HG03280 (cell line): ENCODE measurements around the gene WDR18.
A peak's percentile ranks its signal among the peaks of the same experiment; 100 is the strongest.
"Not testable (repeated sequence)": the region's sequence is repeated elsewhere in the genome, so short reads cannot be mapped to it uniquely, and the experiment has no call there.

Experiments
- ATAC-seq: cut with Tn5 transposase; IDR thresholded peaks from one replicate; pipeline ENCODE4 v1.9.1; 2021; ENCODE audit warnings: mild to moderate bottlenecking, moderate library complexity; ENCODE audit not compliant: unreplicated experiment

Gene WDR18

DNA sequence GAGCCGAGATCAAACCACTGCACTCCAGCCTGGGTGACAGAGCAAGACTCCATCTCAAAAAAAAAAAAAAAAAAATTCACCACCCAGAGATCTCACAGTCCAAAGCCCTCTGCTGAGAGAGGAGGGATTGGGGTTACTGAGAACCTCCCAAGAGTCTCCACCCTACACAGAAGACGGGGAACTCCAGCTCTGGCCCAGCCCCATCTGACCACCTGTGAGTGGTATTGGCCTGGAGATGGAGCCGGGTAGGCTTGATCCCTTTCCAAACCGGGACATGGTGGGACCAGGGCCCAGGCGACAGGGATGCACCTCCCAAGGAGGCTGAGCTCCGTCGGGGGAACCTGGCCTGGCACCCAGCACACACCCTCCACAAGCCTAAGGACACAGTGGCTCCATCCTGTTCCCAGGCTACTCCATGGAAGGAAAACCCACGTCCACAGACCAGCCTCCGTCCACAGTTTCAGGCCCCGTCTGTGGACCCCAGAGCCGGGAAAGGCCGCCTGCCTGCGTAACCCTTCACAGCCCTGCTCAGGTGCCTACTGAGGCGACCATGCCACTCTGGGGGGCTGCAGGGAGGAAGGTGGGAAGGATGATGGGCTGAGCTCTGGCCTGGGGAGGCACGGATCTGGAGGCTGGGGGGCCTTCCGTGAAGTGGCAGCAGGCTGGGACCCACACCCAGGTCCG lies 34.9 kb downstream of the WDR18 start:
- ATAC-seq = no peak

GRCh38 chr19:1019616-1019961 lies 35.4 kb downstream of the WDR18 start:
- ATAC-seq = no peak

DNA sequence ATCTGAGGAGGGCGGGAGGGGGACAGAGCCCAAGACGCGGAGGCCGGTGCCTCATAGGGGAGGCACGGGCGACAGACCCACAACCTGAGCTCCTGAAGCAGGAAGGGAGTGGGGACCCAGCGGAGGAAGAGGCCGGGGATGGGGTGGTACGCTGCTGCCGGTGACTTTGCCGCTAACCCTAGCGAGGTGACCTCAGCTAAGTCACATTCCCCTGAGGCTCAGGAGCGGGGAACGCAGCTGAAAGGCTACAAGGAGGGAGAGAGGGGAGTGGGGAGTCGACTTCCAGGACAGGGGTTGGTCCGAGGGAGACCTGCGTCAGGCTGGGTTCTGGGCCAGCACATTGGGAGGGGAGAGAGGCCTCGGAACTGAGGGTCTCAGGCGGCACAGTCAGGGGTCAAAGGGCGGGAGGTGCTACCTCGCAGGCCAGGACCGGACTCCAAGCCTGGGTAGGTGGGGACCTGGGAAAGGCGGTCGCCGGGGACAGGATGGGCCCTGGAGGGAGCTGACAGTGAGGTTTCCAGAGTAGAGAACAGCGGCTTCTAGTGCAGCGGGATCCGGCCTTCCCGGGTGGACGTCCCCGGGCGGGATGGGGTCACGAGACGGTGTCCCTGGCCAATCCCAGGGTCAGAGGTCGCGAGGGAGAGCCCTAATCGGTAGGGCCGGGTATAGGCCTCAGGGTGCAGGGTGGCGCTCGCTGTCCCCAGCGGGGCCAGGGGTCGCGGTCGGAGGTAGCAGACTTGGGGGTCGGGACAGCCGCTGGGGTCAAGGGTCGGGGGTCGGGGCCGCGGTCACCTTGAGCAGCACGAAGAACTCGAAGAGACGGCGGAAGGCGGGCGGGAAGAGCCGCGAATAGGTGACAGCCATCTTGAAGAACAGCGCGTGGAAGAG lies 36.1 kb downstream of the WDR18 start:
- ATAC-seq = no peak

DNA sequence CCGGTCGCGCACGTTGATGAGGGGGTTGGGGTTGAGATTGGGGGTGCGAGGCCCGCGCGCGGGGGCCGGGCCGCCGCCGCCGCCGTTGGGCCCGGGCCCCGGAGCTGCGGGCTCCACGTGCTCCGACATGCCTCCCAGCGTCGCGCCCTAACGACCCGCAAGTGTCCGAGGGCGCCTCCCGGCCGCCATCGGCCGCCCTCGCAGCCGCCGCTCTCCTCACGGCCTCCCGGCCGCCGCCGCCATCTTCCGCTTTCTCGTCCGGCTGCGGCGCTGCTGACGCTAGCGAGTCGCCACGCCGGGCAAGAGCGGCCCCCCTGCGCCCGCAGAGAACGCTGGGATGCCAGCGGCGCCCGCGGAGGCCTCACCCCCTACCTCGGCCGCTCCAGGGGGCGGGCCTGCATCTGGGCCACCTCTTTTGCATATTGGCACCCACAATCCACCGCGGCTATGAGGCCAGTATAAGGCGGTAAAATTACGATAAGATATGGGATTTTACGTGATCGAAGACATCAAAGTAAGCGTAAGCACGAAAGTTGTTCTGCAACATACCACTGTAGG lies 36.8 kb downstream of the WDR18 start, which contains the start of gene TMEM259:
TMEM259 (minus strand) TSS at position 256 of the 558 bp plus-strand sequence; CDS start at position 129, 127 bp downstream.
- peak; percentile 83 for ATAC-seq

- not testable (repeated sequence) for ATAC-seq
These were observed 39.7 kb downstream of the WDR18 start for GRCh38 chr19:1023883-1024188.

GRCh38 chr19:1025080-1025479 lies 40.9 kb downstream of the WDR18 start:
- not testable (repeated sequence) for ATAC-seq

DNA sequence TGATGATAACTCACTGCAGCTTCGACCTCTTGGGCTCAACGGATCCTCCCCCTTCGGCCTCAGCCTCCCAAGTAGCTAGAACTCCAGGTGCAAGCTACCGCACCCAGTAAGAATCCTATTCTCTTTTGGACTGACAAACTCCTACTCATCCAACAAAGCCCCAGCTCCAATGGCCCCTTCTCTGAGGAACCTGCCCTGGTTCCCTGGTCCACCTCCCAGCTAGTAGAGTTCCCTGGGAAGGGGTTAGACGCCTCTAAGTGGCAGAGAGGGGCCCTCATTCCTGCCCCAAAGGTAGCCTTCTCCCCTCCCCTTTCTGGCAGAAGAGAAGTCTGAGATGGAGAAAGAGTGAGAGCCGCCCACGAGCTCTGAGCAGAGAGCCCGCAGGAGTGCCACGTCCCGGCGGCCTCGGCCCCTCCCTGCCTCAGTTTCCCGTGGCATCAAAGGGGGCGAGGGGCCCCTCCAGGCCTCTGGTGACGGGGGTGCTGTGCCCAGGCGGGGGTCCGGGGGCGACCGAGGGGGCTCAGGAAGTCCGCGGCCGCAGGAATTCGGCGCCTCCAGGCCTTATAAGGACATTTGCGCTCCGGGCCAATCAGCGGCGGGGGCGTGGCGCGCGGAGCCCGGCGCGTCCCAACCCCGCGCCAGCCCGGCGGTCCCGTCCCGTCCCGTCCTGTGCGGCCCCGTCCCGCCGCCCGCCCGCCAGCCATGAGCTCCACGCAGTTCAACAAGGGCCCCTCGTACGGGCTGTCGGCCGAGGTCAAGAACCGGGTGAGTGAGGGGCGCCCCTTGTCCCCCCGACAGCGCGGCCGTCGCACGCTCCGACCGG lies 42.0 kb downstream of the WDR18 start, which contains the start of gene CNN2:
CNN2 (plus strand) TSS at position 649 of the 823 bp plus-strand sequence; CDS start at position 703, 54 bp downstream.
- ATAC-seq = peak; percentile 56

GRCh38 chr19:1026783-1027649 lies 42.9 kb downstream of the WDR18 start:
- no peak for ATAC-seq

DNA sequence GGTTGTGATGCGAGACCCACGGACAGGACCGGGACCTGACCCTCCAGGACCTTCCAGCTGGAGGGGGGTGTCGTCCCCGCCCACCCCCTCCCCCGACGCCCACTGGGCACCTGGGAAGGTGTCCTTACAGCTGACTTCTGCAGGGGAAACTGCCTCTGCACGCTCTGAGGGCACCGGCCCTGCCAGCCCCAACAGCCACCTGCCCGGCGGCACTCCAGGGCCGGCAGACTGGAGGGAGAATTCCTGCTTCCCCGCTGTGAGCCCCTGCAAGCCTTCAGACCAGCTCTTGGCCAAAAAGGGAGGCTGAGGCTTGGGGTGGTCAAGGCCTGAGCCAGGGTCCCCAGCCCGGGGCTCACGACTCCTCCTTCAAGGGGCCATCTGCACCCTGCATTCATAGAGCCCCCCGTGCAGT lies 43.5 kb downstream of the WDR18 start:
- no peak for ATAC-seq

DNA sequence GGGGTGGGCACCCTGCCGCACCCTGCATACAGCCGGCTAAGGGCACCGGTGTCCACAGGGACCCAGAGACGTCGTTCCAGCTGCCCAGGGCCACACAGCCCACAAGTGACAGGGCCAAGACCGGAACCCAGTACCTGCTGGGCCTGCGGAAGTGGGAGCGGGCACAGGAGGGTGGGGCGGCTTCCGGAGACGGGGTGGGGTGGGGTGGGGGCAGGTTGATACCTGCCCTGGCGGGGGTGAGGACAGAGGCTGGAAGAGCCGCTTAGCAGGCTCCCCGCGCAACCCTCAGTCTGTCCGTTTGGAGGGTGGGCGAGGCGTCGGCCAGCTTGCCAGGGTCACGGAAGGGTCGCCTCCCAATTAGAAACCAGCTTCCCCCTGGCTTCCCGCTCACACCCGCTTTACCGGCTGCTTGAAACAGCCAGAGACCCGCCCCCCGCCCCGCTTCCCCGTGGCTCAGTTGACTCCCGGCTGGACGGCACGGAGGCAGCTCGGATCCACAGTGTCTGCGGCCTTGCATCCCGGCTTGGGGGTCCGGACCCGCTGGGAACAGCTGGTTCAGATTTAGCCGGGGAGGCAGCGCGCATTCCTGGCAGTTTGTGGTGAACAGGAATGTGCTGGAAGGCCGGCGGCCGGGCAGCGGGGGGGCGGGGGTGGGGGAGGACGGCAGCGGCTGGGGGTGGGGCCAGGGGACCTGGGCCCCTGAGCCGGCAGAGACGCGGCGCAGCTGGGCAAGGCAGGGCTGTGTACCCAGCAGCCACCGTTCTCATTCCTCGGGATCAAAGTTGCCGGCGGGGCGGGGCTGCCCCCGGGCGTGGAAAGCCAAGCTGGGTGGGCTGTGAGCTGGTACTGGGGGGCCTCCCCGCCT lies 44.1 kb downstream of the WDR18 start:
- no peak for ATAC-seq

- no peak for ATAC-seq
These were observed 48.2 kb downstream of the WDR18 start for GRCh38 chr19:1032264-1032867.

- no peak for ATAC-seq
These were observed 52.0 kb downstream of the WDR18 start for GRCh38 chr19:1035998-1036621.

- no peak for ATAC-seq
These were observed 53.5 kb downstream of the WDR18 start for GRCh38 chr19:1037621-1038064.

- ATAC-seq = no peak
These were observed 55.0 kb downstream of the WDR18 start for GRCh38 chr19:1038978-1039645.

DNA sequence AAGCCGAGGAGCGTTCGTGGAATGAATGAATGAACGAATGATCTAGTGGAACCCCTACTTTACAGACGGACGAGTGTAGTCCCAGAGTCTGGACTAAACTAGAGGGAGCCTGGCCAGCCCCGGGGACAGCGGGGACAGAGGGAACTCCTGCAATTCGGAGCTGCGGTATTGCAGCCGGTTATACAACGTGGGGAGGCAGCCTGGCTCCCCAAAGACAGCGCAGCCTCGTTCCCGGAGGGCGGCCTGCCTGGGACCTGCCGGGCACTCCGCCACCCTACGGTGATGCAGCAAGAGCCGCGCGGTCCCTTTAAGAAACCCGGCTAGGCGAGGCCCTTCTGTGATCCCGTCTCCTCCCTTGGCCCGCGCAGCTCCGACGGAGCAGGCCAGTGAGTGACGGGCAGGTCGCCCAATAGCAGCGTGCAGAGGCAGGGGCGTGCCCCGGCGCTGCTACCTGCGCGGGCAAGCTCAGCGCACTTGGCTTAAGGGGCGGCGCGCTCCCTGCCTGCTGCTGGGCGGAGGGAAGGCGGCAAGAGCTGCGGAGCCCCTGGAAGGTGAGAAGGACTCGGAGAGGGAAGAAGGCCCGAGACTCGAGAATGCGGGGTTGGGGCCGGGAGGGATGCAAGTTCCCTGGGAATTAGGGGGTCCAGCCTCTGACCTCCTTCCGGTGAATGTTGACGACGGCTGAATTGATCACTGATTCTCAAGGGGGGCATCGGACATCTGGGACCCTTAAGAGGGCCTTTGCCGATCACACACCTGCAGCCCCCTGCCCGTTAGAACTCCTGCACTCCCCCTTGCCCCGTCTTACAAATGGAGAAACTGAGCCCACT lies 55.7 kb downstream of the WDR18 start, which contains the start of gene ABCA7:
ABCA7 (plus strand) TSS at position 462 of the 830 bp plus-strand sequence. CDS start 1,255 bp downstream, outside the sequence.
- peak; percentile 72 for ATAC-seq

DNA sequence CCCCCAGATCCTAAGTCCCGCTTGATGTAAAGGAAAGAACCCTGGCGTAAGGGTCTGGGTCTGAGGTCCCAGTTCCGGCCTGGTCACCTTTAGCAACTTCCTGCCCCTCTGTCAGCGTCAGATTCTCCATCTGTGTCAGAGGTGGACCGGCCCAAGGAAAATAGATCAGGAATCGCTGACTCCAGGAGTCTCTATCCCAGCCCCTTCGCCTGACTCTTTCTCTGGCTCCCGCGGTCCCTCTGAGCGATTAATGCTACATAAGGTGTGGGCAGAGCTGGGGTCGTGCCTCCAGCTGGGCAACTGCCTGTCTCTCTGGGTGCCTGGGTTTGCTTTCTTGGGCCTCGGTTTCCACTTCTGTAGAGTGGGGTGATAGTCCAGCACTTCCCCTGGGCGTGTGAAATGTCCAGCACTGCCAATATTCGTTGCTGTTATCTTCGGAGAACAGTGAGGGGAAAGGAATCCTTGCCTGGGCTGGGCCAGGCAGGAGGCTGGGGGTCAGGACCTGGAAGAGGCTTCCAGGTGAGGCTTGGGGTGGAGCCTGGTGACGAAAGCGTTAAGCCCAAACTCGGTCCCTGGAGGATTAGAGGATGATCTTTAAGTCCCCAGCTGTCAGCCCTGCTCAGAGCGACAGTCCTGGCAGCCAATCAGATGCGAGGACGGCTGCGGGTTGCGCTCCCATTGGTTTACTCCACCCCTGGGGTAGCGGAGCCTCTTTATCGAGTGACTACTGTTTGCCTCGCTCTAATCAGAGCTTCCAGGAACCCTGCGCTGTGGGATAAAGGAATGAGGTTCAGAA lies 56.5 kb downstream of the WDR18 start:
- peak; percentile 38 for ATAC-seq
